Gastroesophageal sphincter (tissue), 4 donors: ENCODE data around the gene GASK1A. TPM values are rescaled to one million over a fixed set of nuclear protein-coding genes. Genes with fewer than 3 reads are reported as not detected.

Source experiments
- ATAC-seq: fragments of 150-250 bp; one replicate; pipeline ENCODE4 v1.9.1; 2016; ENCODE audit warnings: mild to moderate bottlenecking, moderate library complexity
- H3K27ac ChIP-seq, 4 donors: fragments of 200-600 bp; sonication (generic) in 3 of 4; 1 replicate in 3 of 4; 2 replicates in 1 of 4; pipeline ENCODE4 v1.5.1; 2016 to 2019
- H3K27me3 ChIP-seq: fragments of 200-600 bp; sonication (generic); one replicate; pipeline ENCODE4 v1.5.1; 2019
- H3K36me3 ChIP-seq, 2 donors: fragments of 200-600 bp; sonication (generic); one replicate each; pipeline ENCODE4 v1.5.1; 2019; ENCODE audit warnings: control low read depth in 1 of 2
- H3K4me1 ChIP-seq, 3 donors: fragments of 200-600 bp; sonication (generic); 1 replicate in 2 of 3; 2 replicates in 1 of 3; pipeline ENCODE4 v1.5.1; 2016 to 2019; ENCODE audit warnings: control low read depth in 2 of 3
- H3K4me3 ChIP-seq, 2 donors: fragments of 200-600 bp; sonication (generic); one replicate each; pipeline ENCODE4 v1.5.1; 2019; ENCODE audit warnings: mild to moderate bottlenecking in 1 of 2, moderate library complexity in 1 of 2
- H3K9me3 ChIP-seq, 3 donors: fragments of 200-600 bp; sonication (generic); one replicate each; pipeline ENCODE4 v1.5.1; 2017 to 2019; ENCODE audit warnings: control low read depth in 2 of 3
- EP300 ChIP-seq: sonication (generic); formaldehyde crosslinking; IDR thresholded peaks from one replicate; pipeline ENCODE4 v1.6.1; 2017; ENCODE audit warnings: antibody characterized with exemption, mild to moderate bottlenecking
- POLR2A ChIP-seq, 2 donors: fragments of 450-650 bp; IDR thresholded peaks; one replicate each; pipeline ENCODE4 v1.6.1; 2017; ENCODE audit warnings: antibody characterized with exemption in 2 of 2, mild to moderate bottlenecking in 2 of 2, moderate library complexity in 1 of 2
- POLR2AphosphoS5 ChIP-seq: sonication (generic); formaldehyde crosslinking; IDR thresholded peaks from one replicate; pipeline ENCODE4 v1.6.1; 2017; ENCODE audit warnings: antibody characterized with exemption
- WGBS, 2 donors: methylation state at CpG; one replicate each; pipeline ENCODE4 v1.1.5; 2018; ENCODE audit warnings: low coverage in 1 of 2; 5-methylcytosine and 5-hydroxymethylcytosine counted together
- total RNA-seq, 4 donors: library from RNA; depleted of rRNA; stranded (reverse); fragments of >200 nt; gene quantifications; one replicate each; pipeline ENCODE4 v1.1.0, GENCODE V29; 2016
- TF ChIP-seq, protein P1 (sequence below), 4 experiments: fragments of 200-600 bp in 2 of 4; fragments of 450-650 bp in 2 of 4; sonication (generic) in 1 of 4; IDR thresholded peaks; one replicate each; pipeline ENCODE4 v1.5.1; 2017 to 2019; ENCODE audit warnings: antibody characterized with exemption in 4 of 4, mild to moderate bottlenecking in 2 of 4, moderate library complexity in 2 of 4

The GASK1A gene
- total RNA-seq, 4 donors from 2014 or later = 11.5 to 49.3 (median 24.2) TPM

- Histone ChIP-seq H3K9me3 (no peaks in the 10 kb centered on the region), H3K36me3 (no peaks in the 10 kb centered on the region), H3K27me3 (no peaks in the 10 kb centered on the region), H3K27ac (no peak overlapping the region), H3K4me1 (peaks cover 0 to 4% (median 0%) of the 10 kb centered on the region in 3 donors), H3K4me3 (no peak overlapping the region)
- no peak for ATAC-seq
- no peak for TF ChIP-seq POLR2AphosphoS5
- TF ChIP-seq POLR2A (IDR thresholded peaks at IDR 0.05) = no peak
- TF ChIP-seq, protein P1, sequence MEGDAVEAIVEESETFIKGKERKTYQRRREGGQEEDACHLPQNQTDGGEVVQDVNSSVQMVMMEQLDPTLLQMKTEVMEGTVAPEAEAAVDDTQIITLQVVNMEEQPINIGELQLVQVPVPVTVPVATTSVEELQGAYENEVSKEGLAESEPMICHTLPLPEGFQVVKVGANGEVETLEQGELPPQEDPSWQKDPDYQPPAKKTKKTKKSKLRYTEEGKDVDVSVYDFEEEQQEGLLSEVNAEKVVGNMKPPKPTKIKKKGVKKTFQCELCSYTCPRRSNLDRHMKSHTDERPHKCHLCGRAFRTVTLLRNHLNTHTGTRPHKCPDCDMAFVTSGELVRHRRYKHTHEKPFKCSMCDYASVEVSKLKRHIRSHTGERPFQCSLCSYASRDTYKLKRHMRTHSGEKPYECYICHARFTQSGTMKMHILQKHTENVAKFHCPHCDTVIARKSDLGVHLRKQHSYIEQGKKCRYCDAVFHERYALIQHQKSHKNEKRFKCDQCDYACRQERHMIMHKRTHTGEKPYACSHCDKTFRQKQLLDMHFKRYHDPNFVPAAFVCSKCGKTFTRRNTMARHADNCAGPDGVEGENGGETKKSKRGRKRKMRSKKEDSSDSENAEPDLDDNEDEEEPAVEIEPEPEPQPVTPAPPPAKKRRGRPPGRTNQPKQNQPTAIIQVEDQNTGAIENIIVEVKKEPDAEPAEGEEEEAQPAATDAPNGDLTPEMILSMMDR (IDR thresholded peaks at IDR 0.05) = no peak
- no peak for TF ChIP-seq EP300
These were observed 31.5 kb downstream of the GASK1A start for GRCh38 chr3:43010638-43011037.

DNA sequence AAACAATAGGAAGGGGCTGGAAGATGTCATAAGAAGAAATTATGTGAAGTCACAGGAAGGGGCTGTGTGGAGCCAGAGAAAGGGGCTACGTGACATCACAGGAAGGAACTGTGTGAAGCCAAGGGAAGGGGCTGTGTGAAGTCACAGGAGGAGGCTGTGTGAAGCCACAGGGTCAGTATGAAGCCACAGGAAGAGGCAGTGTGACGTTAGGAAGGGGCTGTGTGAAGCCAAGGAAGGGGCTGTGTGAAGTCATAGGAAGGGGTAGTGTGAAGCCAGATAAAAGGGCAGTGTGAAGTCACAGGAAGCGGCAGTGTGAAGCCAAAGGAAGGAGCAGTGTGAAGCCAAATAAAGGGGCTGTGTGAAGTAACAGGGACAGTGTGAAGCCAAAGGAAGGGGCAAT is 32.5 kb downstream of the GASK1A start:
- peaks cover 0 to 4% (median 0%) of the 10 kb centered on the region in 3 donors for H3K4me1 ChIP-seq
- 78 to 85% methylated on average over 3 of the region's 3 CpGs for WGBS, 2 donors
- H3K4me3 ChIP-seq = no peak overlapping the region
- ATAC-seq = no peak
- H3K27ac ChIP-seq = no peak overlapping the region
- no peaks in the 10 kb centered on the region for H3K36me3 ChIP-seq
- no peaks in the 10 kb centered on the region for H3K9me3 ChIP-seq
- TF ChIP-seq, protein P1 (IDR thresholded peaks at IDR 0.05) = no peak
- no peak for TF ChIP-seq POLR2AphosphoS5
- no peak for TF ChIP-seq POLR2A (IDR thresholded peaks at IDR 0.05)
- TF ChIP-seq EP300 = no peak
- H3K27me3 ChIP-seq = no peaks in the 10 kb centered on the region

DNA sequence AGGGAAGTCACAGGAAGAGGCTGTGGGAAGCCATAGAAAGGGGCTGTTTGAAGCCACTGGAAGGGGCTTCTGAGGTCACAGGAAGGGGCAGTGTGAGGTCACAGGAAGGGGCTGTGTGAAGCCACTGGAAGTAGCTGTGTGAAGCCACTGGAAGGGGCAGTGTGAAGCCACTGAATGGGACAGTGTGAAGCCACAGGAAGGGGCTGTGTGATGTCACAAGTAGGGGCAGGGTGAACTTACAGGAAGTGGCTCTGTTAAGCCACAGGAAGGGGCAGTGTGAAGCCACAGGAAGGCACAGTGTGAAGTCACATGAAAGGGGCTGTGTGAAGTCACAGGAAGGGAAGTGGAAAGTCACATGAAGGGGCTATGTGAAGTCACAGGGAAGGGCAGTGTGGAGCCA is 33.1 kb downstream of the GASK1A start:
- no peak for TF ChIP-seq POLR2A (IDR thresholded peaks at IDR 0.05)
- no peak for TF ChIP-seq POLR2AphosphoS5
- TF ChIP-seq, protein P1 (IDR thresholded peaks at IDR 0.05) = no peak
- no peak for TF ChIP-seq EP300
- Histone ChIP-seq H3K27ac (no peak overlapping the region), H3K4me1 (peaks cover 0 to 4% (median 0%) of the 10 kb centered on the region in 3 donors), H3K27me3 (no peaks in the 10 kb centered on the region), H3K4me3 (no peak overlapping the region), H3K36me3 (no peaks in the 10 kb centered on the region), H3K9me3 (no peaks in the 10 kb centered on the region)
- ATAC-seq = no peak

DNA sequence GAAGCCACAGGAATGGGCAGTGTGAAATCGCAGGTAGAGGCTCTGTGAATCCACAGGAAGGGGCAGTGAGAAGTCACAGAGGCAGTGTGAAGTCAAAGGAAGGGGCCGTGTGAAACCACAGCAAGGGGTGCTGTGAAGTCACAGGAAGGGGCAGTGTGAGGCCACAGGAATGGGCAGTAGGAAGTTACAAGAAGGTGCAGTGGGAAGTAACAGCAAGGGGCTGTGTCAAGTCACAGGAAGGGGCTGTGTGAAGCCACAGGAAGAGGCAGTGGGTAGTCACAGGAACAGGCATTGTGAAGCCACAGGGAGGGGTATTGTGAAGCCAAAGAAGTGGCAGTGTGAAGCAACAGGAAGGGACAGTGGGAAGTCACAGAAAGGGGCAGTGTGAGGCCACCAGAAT is 34.1 kb downstream of the GASK1A start:
- H3K27me3 ChIP-seq = no peaks in the 10 kb centered on the region
- TF ChIP-seq, protein P1 (IDR thresholded peaks at IDR 0.05) = no peak
- TF ChIP-seq POLR2A (IDR thresholded peaks at IDR 0.05) (no peak), EP300 (no peak), POLR2AphosphoS5 (no peak)
- H3K9me3 ChIP-seq = no peaks in the 10 kb centered on the region
- no peak overlapping the region for H3K27ac ChIP-seq
- no peaks in the 10 kb centered on the region for H3K36me3 ChIP-seq
- no peak overlapping the region for H3K4me3 ChIP-seq
- 85 to 90% methylated on average over 2 of the region's 2 CpGs for whole genome bisulfite sequencing, 2 donors
- peaks cover 0 to 6% (median 0%) of the 10 kb centered on the region in 3 donors for H3K4me1 ChIP-seq
- no peak for ATAC-seq

GRCh38 chr3:43013743-43014155 is 34.6 kb downstream of the GASK1A start:
- no peaks in the 10 kb centered on the region for H3K27me3 ChIP-seq
- no peaks in the 10 kb centered on the region for H3K36me3 ChIP-seq
- H3K4me1 ChIP-seq = peaks cover 0 to 11% (median 0%) of the 10 kb centered on the region in 3 donors
- 72 to 73% methylated on average over 2 of the region's 2 CpGs for WGBS, 2 donors
- no peaks in the 10 kb centered on the region for H3K9me3 ChIP-seq
- no peak overlapping the region for H3K4me3 ChIP-seq
- ATAC-seq = no peak
- TF ChIP-seq POLR2AphosphoS5 (no peak), EP300 (no peak), POLR2A (IDR thresholded peaks at IDR 0.05) (no peak)
- TF ChIP-seq, protein P1 (IDR thresholded peaks at IDR 0.05) = no peak
- no peak overlapping the region for H3K27ac ChIP-seq
